ENCODE measurements around the gene PACSIN2.
A peak's percentile ranks its signal among the peaks of the same experiment; 100 is the strongest.

PACSIN2 gene

GRCh38 chr22:42880815-42881214, 134.1 kb downstream of the PACSIN2 start:
- H3K27me3 Mint-ChIP-seq: no peaks in the 10 kb centered on the region
- no peaks in the 10 kb centered on the region for H3K4me1 Mint-ChIP-seq
- H3K27ac Mint-ChIP-seq: no peak overlapping the region
- no peak overlapping the region for H3K4me3 Mint-ChIP-seq
- ATAC-seq (no peak), DNase-seq (no peak)
- H3K9me3 Mint-ChIP-seq: no peaks in the 10 kb centered on the region

GRCh38 chr22:42879371-42880021, 135.5 kb downstream of the PACSIN2 start:
- H3K4me1 Mint-ChIP-seq: no peaks in the 10 kb centered on the region
- no peaks in the 10 kb centered on the region for H3K27me3 Mint-ChIP-seq
- ATAC-seq (no peak), DNase-seq (no peak)
- H3K4me3 Mint-ChIP-seq: no peak overlapping the region
- no peaks in the 10 kb centered on the region for H3K9me3 Mint-ChIP-seq
- peak overlapping the region in 1 of 2 donors; percentile 34 for H3K27ac Mint-ChIP-seq

GRCh38 chr22:42878561-42879305, 136.2 kb downstream of the PACSIN2 start:
- DNase-seq (no peak), ATAC-seq (no peak)
- no peak overlapping the region for H3K27ac Mint-ChIP-seq
- H3K9me3 Mint-ChIP-seq: no peaks in the 10 kb centered on the region
- H3K4me3 Mint-ChIP-seq: no peak overlapping the region
- H3K4me1 Mint-ChIP-seq: no peaks in the 10 kb centered on the region
- H3K27me3 Mint-ChIP-seq: no peaks in the 10 kb centered on the region

GRCh38 chr22:42877597-42878340, 137.2 kb downstream of the PACSIN2 start:
- no peaks in the 10 kb centered on the region for H3K4me1 Mint-ChIP-seq
- no peak overlapping the region for H3K4me3 Mint-ChIP-seq
- no peaks in the 10 kb centered on the region for H3K9me3 Mint-ChIP-seq
- DNase-seq: no peak
- H3K27ac Mint-ChIP-seq: peak overlapping the region in 1 of 2 donors; percentile 88
- no peak for ATAC-seq
- H3K27me3 Mint-ChIP-seq: no peaks in the 10 kb centered on the region

GRCh38 chr22:42877158-42877557, 137.8 kb downstream of the PACSIN2 start:
- Mint-ChIP-seq H3K9me3 (no peaks in the 10 kb centered on the region), H3K27ac (peak overlapping the region in 1 of 2 donors; percentile 88), H3K4me3 (no peak overlapping the region), H3K27me3 (no peaks in the 10 kb centered on the region), H3K4me1 (no peaks in the 10 kb centered on the region)
- ATAC-seq: no peak
- no peak for DNase-seq

DNA sequence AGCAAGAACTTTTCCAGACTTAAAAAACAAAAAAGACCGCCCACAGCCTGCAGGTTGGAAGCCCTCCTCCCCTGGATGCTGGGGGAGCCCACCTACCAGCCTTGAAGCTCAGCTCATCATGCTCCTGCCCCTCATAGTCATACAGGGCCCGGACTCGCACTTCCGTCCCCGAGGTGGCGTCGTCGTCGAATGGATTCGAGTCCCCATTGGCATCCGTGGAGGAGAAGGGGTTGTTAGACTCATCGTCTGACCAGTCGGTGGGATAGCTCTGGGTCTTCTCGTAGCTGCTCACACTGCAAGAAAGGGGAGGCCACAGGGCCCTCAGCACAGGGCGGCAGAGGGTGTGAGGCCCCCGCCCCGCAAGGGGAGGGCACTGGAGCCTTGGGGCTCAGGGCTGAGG, 138.9 kb downstream of the PACSIN2 start:
- Mint-ChIP-seq H3K4me3 (no peak overlapping the region), H3K27ac (no peak overlapping the region), H3K9me3 (no peaks in the 10 kb centered on the region), H3K4me1 (no peaks in the 10 kb centered on the region), H3K27me3 (no peaks in the 10 kb centered on the region)
- DNase-seq (no peak), ATAC-seq (no peak)

GRCh38 chr22:42874010-42874409, 140.9 kb downstream of the PACSIN2 start:
- DNase-seq (no peak), ATAC-seq (no peak)
- no peak overlapping the region for H3K4me3 Mint-ChIP-seq
- H3K27me3 Mint-ChIP-seq: no peaks in the 10 kb centered on the region
- H3K4me1 Mint-ChIP-seq: no peaks in the 10 kb centered on the region
- no peak overlapping the region for H3K27ac Mint-ChIP-seq
- no peaks in the 10 kb centered on the region for H3K9me3 Mint-ChIP-seq

DNA sequence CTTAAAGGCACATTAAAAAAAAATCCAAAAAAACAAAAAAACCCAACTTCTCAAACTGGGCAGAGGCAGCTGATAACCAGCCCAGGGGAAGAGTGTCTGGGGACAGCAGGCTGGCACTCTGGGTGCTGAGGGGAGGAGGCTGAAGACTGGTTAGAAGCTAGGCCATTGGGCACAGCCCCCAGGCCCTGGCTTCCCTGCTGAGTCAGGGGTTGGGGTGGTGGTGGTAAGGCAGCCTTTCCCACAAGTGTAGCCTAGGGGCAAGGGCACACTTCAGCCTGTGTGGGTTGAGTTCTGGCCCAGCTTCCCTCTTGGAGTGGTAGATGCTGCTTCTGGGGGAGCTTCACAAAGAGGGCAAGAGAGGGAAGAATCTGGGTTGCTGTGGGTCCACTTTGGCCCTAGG, 141.6 kb downstream of the PACSIN2 start:
- Mint-ChIP-seq H3K4me1 (no peaks in the 10 kb centered on the region), H3K27ac (no peak overlapping the region)
- no peak for ATAC-seq

GRCh38 chr22:42872821-42873220, 142.1 kb downstream of the PACSIN2 start:
- H3K4me3 Mint-ChIP-seq: no peak overlapping the region
- ATAC-seq: no peak
- H3K27me3 Mint-ChIP-seq: no peaks in the 10 kb centered on the region
- H3K4me1 Mint-ChIP-seq: peaks cover 2% of the 10 kb centered on the region
- no peak overlapping the region for H3K27ac Mint-ChIP-seq
- DNase-seq: no peak
- no peaks in the 10 kb centered on the region for H3K9me3 Mint-ChIP-seq

More for the DNA sequence above, 141.6 kb downstream of the PACSIN2 start:
- no peak for DNase-seq
- no peaks in the 10 kb centered on the region for H3K27me3 Mint-ChIP-seq
- H3K9me3 Mint-ChIP-seq: no peaks in the 10 kb centered on the region
- H3K4me3 Mint-ChIP-seq: no peak overlapping the region

GRCh38 chr22:42871146-42872050, 143.6 kb downstream of the PACSIN2 start:
- H3K27me3 Mint-ChIP-seq: no peaks in the 10 kb centered on the region
- peaks cover 8% of the 10 kb centered on the region for H3K4me1 Mint-ChIP-seq
- DNase-seq: no peak
- no peaks in the 10 kb centered on the region for H3K9me3 Mint-ChIP-seq
- no peak for ATAC-seq
- H3K27ac Mint-ChIP-seq: peak overlapping the region in 1 of 2 donors; percentile 59
- H3K4me3 Mint-ChIP-seq: no peak overlapping the region

DNA sequence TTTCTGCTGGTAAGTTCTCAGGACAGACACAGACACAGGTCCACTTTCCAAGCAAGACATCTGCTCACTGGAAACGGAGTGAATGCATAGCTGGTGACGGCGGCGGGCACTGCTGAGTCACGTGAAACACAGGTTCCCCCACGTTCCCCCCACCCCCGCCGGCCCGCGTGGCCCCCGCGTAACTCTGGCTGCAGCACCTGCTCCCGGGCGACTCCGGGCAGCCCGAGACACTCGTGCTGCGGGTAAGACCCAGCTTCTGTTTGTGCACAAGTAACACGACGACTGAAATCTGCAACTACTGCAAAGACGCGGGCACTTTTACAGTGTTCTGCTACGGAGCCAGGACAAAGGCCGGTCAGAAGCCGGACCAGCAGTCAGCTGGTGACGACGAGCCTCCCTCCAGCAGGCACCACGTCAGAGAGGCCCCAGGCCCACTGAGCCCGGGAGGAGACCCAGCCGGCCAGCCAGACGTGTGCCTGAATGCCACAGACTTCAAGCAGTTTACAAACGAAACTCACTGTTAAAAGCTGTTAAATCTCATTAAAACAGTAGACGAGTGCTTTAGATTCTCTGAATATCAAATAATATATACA, 145.0 kb downstream of the PACSIN2 start:
- ATAC-seq (no peak), DNase-seq (no peak)
- Mint-ChIP-seq H3K9me3 (no peaks in the 10 kb centered on the region), H3K27ac (peak overlapping the region in 1 of 2 donors; percentile 60), H3K27me3 (no peaks in the 10 kb centered on the region), H3K4me3 (no peak overlapping the region), H3K4me1 (peaks cover 9% of the 10 kb centered on the region)

- Mint-ChIP-seq H3K4me1 (peaks cover 14% of the 10 kb centered on the region), H3K27me3 (no peaks in the 10 kb centered on the region), H3K4me3 (no peak overlapping the region), H3K9me3 (no peaks in the 10 kb centered on the region), H3K27ac (no peak overlapping the region)
- DNase-seq (no peak), ATAC-seq (no peak)
Measured at GRCh38 chr22:42869463-42869862, 145.5 kb downstream of the PACSIN2 start.

DNA sequence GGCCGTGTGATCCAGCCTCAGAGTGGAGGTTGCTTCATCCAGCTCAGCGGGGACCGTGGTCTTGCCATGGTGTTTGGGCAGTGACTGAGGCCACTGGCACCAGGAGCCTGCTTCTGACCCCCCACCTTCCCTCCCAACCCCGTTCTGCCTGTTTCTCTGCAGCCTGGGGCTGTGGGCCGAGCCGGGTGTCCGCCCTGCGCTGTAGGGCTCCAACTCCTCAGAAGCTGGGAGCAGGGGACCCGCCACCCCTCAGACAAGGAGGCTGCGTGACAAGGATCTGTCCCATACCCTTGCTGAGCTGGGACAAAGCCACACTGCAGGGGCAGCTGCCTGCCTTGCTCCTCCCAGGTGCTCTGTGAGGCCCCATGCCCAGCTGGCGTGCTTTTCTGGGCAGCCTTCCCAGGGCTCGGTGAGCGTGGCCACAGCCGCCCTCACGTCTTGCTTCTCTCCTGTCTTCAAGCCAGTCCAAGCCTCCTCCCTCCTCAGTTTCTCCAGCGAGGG, 146.1 kb downstream of the PACSIN2 start:
- H3K9me3 Mint-ChIP-seq: no peaks in the 10 kb centered on the region
- no peak for DNase-seq
- no peak overlapping the region for H3K4me3 Mint-ChIP-seq

GRCh38 chr22:42866100-42866499, 148.8 kb downstream of the PACSIN2 start:
- Mint-ChIP-seq H3K27me3 (no peaks in the 10 kb centered on the region), H3K9me3 (peaks cover 6 to 13% of the 10 kb centered on the region in 2 donors), H3K27ac (peak overlapping the region in 1 of 2 donors; percentile 12), H3K4me3 (no peak overlapping the region), H3K4me1 (peaks cover 37% of the 10 kb centered on the region)
- ATAC-seq (no peak), DNase-seq (no peak)

More for the DNA sequence above, 146.1 kb downstream of the PACSIN2 start:
- no peak for ATAC-seq
- H3K27ac Mint-ChIP-seq: no peak overlapping the region
- peaks cover 17% of the 10 kb centered on the region for H3K4me1 Mint-ChIP-seq
- no peaks in the 10 kb centered on the region for H3K27me3 Mint-ChIP-seq

DNA sequence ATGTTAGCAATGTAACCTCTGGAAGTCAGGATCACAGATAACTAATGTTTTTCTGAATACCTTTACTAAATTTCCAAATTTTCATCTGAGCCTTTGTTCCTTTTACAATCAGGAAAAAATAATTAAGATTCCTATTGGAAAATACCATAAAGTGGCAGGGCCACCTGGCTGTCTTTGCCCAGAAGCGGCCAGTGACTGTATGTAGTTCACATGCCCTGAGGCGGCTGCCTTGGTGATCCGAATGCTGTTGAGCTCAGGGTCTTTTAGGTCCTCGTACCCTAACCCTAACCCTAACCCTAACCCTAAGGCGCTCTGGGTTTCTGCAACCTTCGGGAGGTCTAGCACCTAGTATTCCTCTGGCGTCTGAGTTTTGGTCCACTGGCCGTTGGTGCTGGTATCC, 149.4 kb downstream of the PACSIN2 start:
- peaks cover 6 to 13% of the 10 kb centered on the region in 2 donors for H3K9me3 Mint-ChIP-seq
- ATAC-seq (no peak), DNase-seq (no peak)
- H3K27ac Mint-ChIP-seq: no peak overlapping the region
- H3K4me3 Mint-ChIP-seq: no peak overlapping the region
- H3K27me3 Mint-ChIP-seq: no peaks in the 10 kb centered on the region
- peaks cover 42% of the 10 kb centered on the region for H3K4me1 Mint-ChIP-seq
